GM10248 (cell line): ENCODE measurements around the gene MCOLN2.

Experiments used
- CTCF ChIA-PET: fragments of 300-600 bp; sonication (Branson Sonifier 250); formaldehyde crosslinking; extraction: SDS; loops from one replicate; lab custom pipeline; 2021; ENCODE audit warnings: antibody characterized with exemption; lab: Yijun Ruan, JAX
- POLR2A ChIA-PET: fragments of 350-650 bp; sonication (Branson Sonifier 250); formaldehyde crosslinking; extraction: SDS; loops from one replicate; lab custom pipeline; 2020; ENCODE audit warnings: antibody characterized with exemption; lab: Yijun Ruan, JAX
- DNase-seq: peaks from one replicate; pipeline ENCODE4 v3.0.0; 2012; ENCODE audit errors: extremely low spot score
- CTCF ChIP-seq: IDR thresholded peaks from 2 replicates; pipeline ENCODE4 v1.5.1; 2012; ENCODE audit warnings: mild to moderate bottlenecking, low read depth; ENCODE audit errors: extremely low read depth, missing control alignments, control extremely low read depth

The MCOLN2 gene

GRCh38 chr1:84940481-84940880 is 56.4 kb downstream of the MCOLN2 start:
- no peak for DNase-seq
- POLR2A ChIA-PET = no interaction called here
- CTCF ChIA-PET = interaction anchor here (1.1 to 1.4 kb wide), 2 partner anchors 87 to 150 kb away, joined by 3 read pairs; no protein-coding TSS in a partner anchor
- no peak for TF ChIP-seq CTCF

GRCh38 chr1:84939761-84940160 is 57.2 kb downstream of the MCOLN2 start:
- CTCF ChIA-PET = interaction anchor here (1.4 to 2.4 kb wide), 3 partner anchors 9 to 158 kb away, joined by 3 to 5 read pairs (median 4); no protein-coding TSS in a partner anchor
- TF ChIP-seq CTCF = no peak
- DNase-seq = no peak
- POLR2A ChIA-PET = no interaction called here

GRCh38 chr1:84939151-84939550 is 57.8 kb downstream of the MCOLN2 start:
- ChIA-PET POLR2A (no interaction called here), CTCF (interaction anchor here (0.7 to 2.4 kb wide), 6 partner anchors 9 to 157 kb away, joined by 3 to 6 read pairs (median 4); no protein-coding TSS in a partner anchor)
- no peak for TF ChIP-seq CTCF
- no peak for DNase-seq

GRCh38 chr1:84936116-84936810 is 60.6 kb downstream of the MCOLN2 start:
- ChIA-PET POLR2A (no interaction called here), CTCF (interaction anchor here (0.5 to 3.8 kb wide), 31 partner anchors 7 to 359 kb away, joined by 3 to 35 read pairs (median 4); no protein-coding TSS in a partner anchor)
- peak; percentile 88 for TF ChIP-seq CTCF
- peak; percentile 35 for DNase-seq

- TF ChIP-seq CTCF = no peak
- CTCF ChIA-PET = interaction anchor here (1.0 to 3.7 kb wide), 6 partner anchors 10 to 209 kb away, joined by 3 to 35 read pairs (median 16); no protein-coding TSS in a partner anchor
Measured at GRCh38 chr1:84933011-84933611, 63.8 kb downstream of the MCOLN2 start.

GRCh38 chr1:84930831-84931230 is 66.1 kb downstream of the MCOLN2 start:
- TF ChIP-seq CTCF = no peak
- DNase-seq = no peak
- CTCF ChIA-PET = interaction anchor here (1.2 to 2.4 kb wide), 2 partner anchors 10 to 14 kb away, joined by 3 to 9 read pairs; no protein-coding TSS in a partner anchor
- POLR2A ChIA-PET = no interaction called here

More at GRCh38 chr1:84933011-84933611, 63.8 kb downstream of the MCOLN2 start:
- no peak for DNase-seq
- POLR2A ChIA-PET = no interaction called here
